Gastroesophageal sphincter (tissue), 3 donors: Measurements from ENCODE around the gene ROCK2.

Experiments used
- POLR2A ChIP-seq, 2 donors: fragments of 450-650 bp; IDR thresholded peaks; one replicate each; pipeline ENCODE4 v1.6.1; 2017; ENCODE audit warnings: antibody characterized with exemption in 2 of 2, mild to moderate bottlenecking in 2 of 2, moderate library complexity in 1 of 2
- POLR2AphosphoS5 ChIP-seq: sonication (generic); formaldehyde crosslinking; IDR thresholded peaks from one replicate; pipeline ENCODE4 v1.6.1; 2017; ENCODE audit warnings: antibody characterized with exemption
- TF ChIP-seq, protein P1 (sequence below), 4 experiments: fragments of 200-600 bp in 2 of 4; fragments of 450-650 bp in 2 of 4; sonication (generic) in 1 of 4; IDR thresholded peaks; one replicate each; pipeline ENCODE4 v1.5.1; 2017 to 2019; ENCODE audit warnings: antibody characterized with exemption in 4 of 4, mild to moderate bottlenecking in 2 of 4, moderate library complexity in 2 of 4

DNA sequence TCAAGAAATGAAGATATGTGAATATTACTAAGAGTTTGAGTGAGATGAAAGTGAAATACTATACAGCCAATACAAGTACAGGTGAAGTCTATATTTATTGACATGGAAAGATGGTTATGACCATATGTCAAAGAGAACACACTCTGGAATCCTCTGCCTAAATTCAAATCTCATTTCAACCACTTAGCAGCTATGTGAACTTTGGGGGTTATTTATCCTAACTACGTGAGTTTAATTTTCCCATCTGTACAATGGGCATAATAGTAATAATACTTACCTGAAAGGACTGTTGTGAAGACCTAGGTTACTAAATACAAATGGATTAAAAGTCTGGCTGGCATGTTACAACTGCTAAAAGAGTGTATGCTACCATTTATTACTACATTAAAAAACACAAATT lies 79.6 kb downstream of the ROCK2 start:
- no peak for TF ChIP-seq POLR2A (IDR thresholded peaks at IDR 0.05)
- TF ChIP-seq, protein P1, sequence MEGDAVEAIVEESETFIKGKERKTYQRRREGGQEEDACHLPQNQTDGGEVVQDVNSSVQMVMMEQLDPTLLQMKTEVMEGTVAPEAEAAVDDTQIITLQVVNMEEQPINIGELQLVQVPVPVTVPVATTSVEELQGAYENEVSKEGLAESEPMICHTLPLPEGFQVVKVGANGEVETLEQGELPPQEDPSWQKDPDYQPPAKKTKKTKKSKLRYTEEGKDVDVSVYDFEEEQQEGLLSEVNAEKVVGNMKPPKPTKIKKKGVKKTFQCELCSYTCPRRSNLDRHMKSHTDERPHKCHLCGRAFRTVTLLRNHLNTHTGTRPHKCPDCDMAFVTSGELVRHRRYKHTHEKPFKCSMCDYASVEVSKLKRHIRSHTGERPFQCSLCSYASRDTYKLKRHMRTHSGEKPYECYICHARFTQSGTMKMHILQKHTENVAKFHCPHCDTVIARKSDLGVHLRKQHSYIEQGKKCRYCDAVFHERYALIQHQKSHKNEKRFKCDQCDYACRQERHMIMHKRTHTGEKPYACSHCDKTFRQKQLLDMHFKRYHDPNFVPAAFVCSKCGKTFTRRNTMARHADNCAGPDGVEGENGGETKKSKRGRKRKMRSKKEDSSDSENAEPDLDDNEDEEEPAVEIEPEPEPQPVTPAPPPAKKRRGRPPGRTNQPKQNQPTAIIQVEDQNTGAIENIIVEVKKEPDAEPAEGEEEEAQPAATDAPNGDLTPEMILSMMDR (IDR thresholded peaks at IDR 0.05), result no peak
- no peak for TF ChIP-seq POLR2AphosphoS5
